GM12878 (cell line): ENCODE measurements around the gene SLU7. TPM values are rescaled to one million over a fixed set of nuclear protein-coding genes. Genes with fewer than 3 reads are reported as not detected.

Experiments used
- ATAC-seq: fragments of 200-7000 bp; cut with Tn5 transposase; 3 replicates; pipeline ENCODE4 v1.9.1; 2020; ENCODE audit warnings: mild to moderate bottlenecking, moderate library complexity
- BruUV-seq: library from RNA; stranded (reverse); fragments of 400-500 nt; replicated peaks from 2 replicates; lab custom pipeline; 2021; lab: Mats Ljungman, UMichigan
- CTCF ChIA-PET: fragments of 300-600 bp; sonication (Branson Sonifier 250); formaldehyde crosslinking; extraction: SDS; loops from one replicate; lab custom pipeline; 2021; ENCODE audit warnings: inconsistent platforms; lab: Yijun Ruan, JAX
- POLR2A ChIA-PET: fragments of 350-600 bp; formaldehyde crosslinking; extraction: SDS; loops from one replicate; lab custom pipeline; 2021; ENCODE audit warnings: inconsistent platforms; lab: Charles Lee
- RAD21 ChIA-PET: fragments of 300-600 bp; sonication (Branson Sonifier 250); formaldehyde crosslinking; loops from one replicate; lab custom pipeline; 2023; ENCODE audit warnings: antibody characterized with exemption; ENCODE audit not compliant: unreplicated experiment; lab: Charles Lee
- SMC1A ChIA-PET: fragments of 300-600 bp; sonication (Branson Sonifier 250); formaldehyde crosslinking; loops from one replicate; lab custom pipeline; 2023; ENCODE audit not compliant: unreplicated experiment, uncharacterized antibody; lab: Charles Lee
- DNase-seq: peaks from one replicate; pipeline ENCODE4 v3.0.0-alpha.2; 2011; ENCODE audit warnings: low read depth, low spot score
- FAIRE-seq: peaks from 3 replicates; lab custom pipeline; 2011; peaks lifted over from hg19 to GRCh38; lab: Jason Lieb, UNC
- H2AFZ ChIP-seq: 2 replicates; pipeline ENCODE4 v1.6.0; 2011; ENCODE audit warnings: low read depth, low read length, control low read depth; ENCODE audit not compliant: control insufficient read depth
- H3K27ac ChIP-seq: 2 replicates; pipeline ENCODE4 v1.5.1; 2011; ENCODE audit warnings: control low read depth; ENCODE audit not compliant: control insufficient read depth, insufficient read depth
- H3K27me3 ChIP-seq, 2 experiments: replicated peaks in 1 of 2; 2 replicates each; pipeline versions ENCODE4 v1.6.0 to v1.6.1; 2011; ENCODE audit warnings: low read length in 1 of 2; ENCODE audit not compliant: control insufficient read depth in 2 of 2, insufficient read depth in 2 of 2
- H3K36me3 ChIP-seq, 2 experiments: 2 replicates each; pipeline ENCODE4 v1.5.1; 2011; ENCODE audit warnings: low read length in 1 of 2; ENCODE audit not compliant: control insufficient read depth in 2 of 2, insufficient read depth in 2 of 2
- H3K4me1 ChIP-seq: 2 replicates; pipeline ENCODE4 v1.6.1; 2011; ENCODE audit warnings: mild to moderate bottlenecking, low read length, moderate library complexity, mixed read lengths; ENCODE audit not compliant: control insufficient read depth, insufficient read depth
- H3K4me2 ChIP-seq: 2 replicates; pipeline ENCODE4 v1.6.0; 2011; ENCODE audit warnings: control low read depth; ENCODE audit not compliant: control insufficient read depth, insufficient read depth
- H3K4me3 ChIP-seq: fragments of 200-600 bp; sonication (generic); 2 replicates; pipeline ENCODE4 v1.5.1; 2016
- H3K79me2 ChIP-seq: 2 replicates; pipeline ENCODE4 v1.6.0; 2011; ENCODE audit warnings: low read length; ENCODE audit not compliant: control insufficient read depth, insufficient read depth
- H3K9ac ChIP-seq: 2 replicates; pipeline ENCODE4 v1.8.0; 2011; ENCODE audit warnings: low read length, control low read depth, mixed read lengths; ENCODE audit not compliant: control insufficient read depth, insufficient read depth
- H3K9me3 ChIP-seq: replicated peaks from 3 replicates; pipeline ENCODE4 v1.5.1; 2011; ENCODE audit warnings: mild to moderate bottlenecking, low read length; ENCODE audit not compliant: control insufficient read depth, insufficient read depth
- H4K20me1 ChIP-seq: 2 replicates; pipeline ENCODE4 v1.6.0; 2011; ENCODE audit not compliant: control insufficient read depth, insufficient read depth
- NBN ChIP-seq: fragments of 450-650 bp; IDR thresholded peaks from 2 replicates; pipeline ENCODE4 v1.6.1; 2016
- RAD21 ChIP-seq: IDR thresholded peaks from 2 replicates; pipeline ENCODE4 v1.6.1; 2011; ENCODE audit warnings: mild to moderate bottlenecking, low read depth, low read length, moderate library complexity; ENCODE audit not compliant: insufficient read depth
- SMAD5 ChIP-seq: IDR thresholded peaks from 2 replicates; pipeline ENCODE4 v1.6.1; 2016; ENCODE audit warnings: antibody characterized with exemption, low read depth
- SMC3 ChIP-seq: IDR thresholded peaks from 2 replicates; pipeline ENCODE4 v1.6.1; 2011; ENCODE audit warnings: low read length, improper control_type of control experiment, borderline replicate concordance
- SRF ChIP-seq, 2 experiments: IDR thresholded peaks; 2 replicates each; pipeline ENCODE4 v1.6.1; 2011; ENCODE audit warnings: low read depth in 2 of 2, low read length in 2 of 2, mild to moderate bottlenecking in 1 of 2, moderate library complexity in 1 of 2
- WGBS: methylation state at CpG from one replicate; pipeline ENCODE4 v1.1.6; 2016; ENCODE audit warnings: low lambda C conversion rate; ENCODE audit not compliant: insufficient replicate concordance, insufficient coverage; ENCODE audit errors: missing lambda C conversion rate; 5-methylcytosine and 5-hydroxymethylcytosine counted together
- in situ Hi-C: fragments of 300-500 bp; cut with MboI; formaldehyde crosslinking; loops from 9 replicates; pipeline ENCODE4 v1.14.3; 2018; ENCODE audit warnings: mixed read lengths
- intact Hi-C: fragments of 100-400 bp; cut with micrococcal nuclease; formaldehyde crosslinking; loops from one replicate; pipeline ENCODE4 v1.14.2; 2022; ENCODE audit not compliant: unreplicated experiment
- polyA plus RNA-seq, 11 experiments: library from polyadenylated mRNA; depleted of rRNA in 4 of 11; unstranded in 6 of 11; stranded (reverse) in 5 of 11; fragments of >200 nt; fragmentation: Nextera tagmentation in 4 of 11; fragmentation: Illumina TruSeq in 1 of 11; extraction: Ambion mirVana in 4 of 11; extraction: Trizol in 1 of 11; gene quantifications; 1 replicate in 1 of 11; 2 replicates in 10 of 11; pipeline versions ENCODE4 v1.2.1 to v1.2.3, GENCODE V29; 2011 to 2016; ENCODE audit warnings: inconsistent platforms in 2 of 11, missing spikeins in 2 of 11, low read depth in 1 of 11
- total RNA-seq, 4 experiments: library from RNA; depleted of rRNA in 3 of 4; stranded (reverse); fragments of >200 nt in 3 of 4; fragmentation: Illumina TruSeq in 1 of 4; extraction: Trizol in 1 of 4; gene quantifications; 2 replicates each; pipeline versions ENCODE4 v1.2.1 to v1.2.3, GENCODE V29; 2013 to 2021
- TF ChIP-seq, protein P1 (sequence below), 3 experiments: IDR thresholded peaks in 2 of 3; conservative IDR thresholded peaks in 1 of 3; 2 replicates each; pipeline ENCODE4 v1.5.1; 2011; ENCODE audit warnings: low read depth in 3 of 3, low read length in 3 of 3, mild to moderate bottlenecking in 3 of 3, control low read depth in 2 of 3, moderate library complexity in 2 of 3, inconsistent platforms in 1 of 3, mixed read lengths in 1 of 3; ENCODE audit not compliant: control insufficient read depth in 2 of 3, insufficient read depth in 1 of 3; ENCODE audit errors: extremely low read depth in 1 of 3

SLU7 gene
- total and polyA plus RNA-seq, 10 of the 15 experiments (the other 5 are each of a cell fraction or from before 2014, with no cell fraction given): 32.7 to 55.2 (median 46.6) TPM

DNA sequence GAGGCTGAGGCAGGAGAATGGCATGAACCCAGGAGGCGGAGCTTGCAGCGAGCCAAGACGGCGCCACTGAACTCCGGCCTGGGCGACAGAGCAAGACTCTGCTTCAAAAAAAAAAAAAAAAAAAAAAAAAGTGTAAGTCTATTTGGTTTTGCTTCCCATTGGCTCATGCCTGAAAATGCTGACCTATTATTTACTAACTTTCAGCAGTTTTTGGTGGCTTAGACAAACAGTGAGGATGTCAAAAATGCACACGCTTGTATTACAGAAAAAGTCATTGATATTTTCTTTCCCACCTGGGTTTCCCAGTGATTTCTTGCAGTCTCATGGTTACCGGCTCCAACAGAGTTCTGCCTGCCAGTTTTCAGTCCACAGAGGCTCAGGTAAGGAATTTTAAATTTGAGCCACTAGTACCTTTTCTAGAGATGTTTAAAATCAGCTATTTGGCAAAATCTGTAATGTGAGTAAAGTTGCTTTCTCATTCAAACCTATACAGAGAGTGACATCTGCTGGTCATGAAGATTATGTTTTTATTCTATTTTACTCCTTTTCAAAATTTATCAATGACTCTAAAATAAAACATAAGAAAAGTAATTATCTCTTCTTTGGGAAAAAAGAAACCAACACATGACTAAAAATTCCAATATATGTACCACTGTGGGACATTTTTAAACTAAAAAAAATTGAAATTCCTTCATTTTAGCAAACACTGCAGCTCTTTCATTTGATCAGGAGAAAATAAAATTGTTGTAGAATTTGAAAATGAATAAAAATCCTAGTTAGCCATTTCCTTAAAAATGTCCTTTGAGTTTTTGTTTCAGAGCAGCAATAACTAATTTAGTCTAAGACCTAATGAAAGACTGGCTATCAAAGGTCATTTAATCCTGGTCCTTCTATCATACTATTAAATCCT is 27.8 kb downstream of the SLU7 start:
- no peak overlapping the region for H3K4me3 ChIP-seq
- ATAC-seq (peak; percentile 69), DNase-seq (no peak), FAIRE-seq (peak; percentile 75)
- H3K27ac ChIP-seq: no peak overlapping the region
- CTCF ChIA-PET: interaction anchor here (0.7 to 10.2 kb wide), 28 partner anchors 9 to 947 kb away, joined by 3 to 101 read pairs (median 4); partner anchors contain the start of genes C1QTNF2 and FAM200C
- POLR2A ChIA-PET: interaction anchor here (1.2 kb wide), 1 partner anchor 28 kb away, joined by 4 read pairs; the partner anchor contains the start of gene SLU7
- no TSS peak for BruUV-seq
- no peaks in the 10 kb centered on the region for H3K4me1 ChIP-seq
- intact Hi-C loops: loop anchor here (1.0 to 5.0 kb wide), 3 partner anchors 192 to 369 kb away; no protein-coding TSS in a partner anchor
- no peak overlapping the region for H3K9ac ChIP-seq
- H3K79me2 ChIP-seq: no peaks in the 10 kb centered on the region
- RAD21 ChIA-PET: interaction anchor here (0.6 to 1.5 kb wide), 10 partner anchors 12 to 370 kb away, joined by 3 to 19 read pairs (median 4); no protein-coding TSS in a partner anchor
- H2AFZ ChIP-seq: no peak overlapping the region
- TF ChIP-seq SMC3: peak; percentile 24; the same call in 1 of the 2 replicates
- TF ChIP-seq NBN: no peak
- no peak for TF ChIP-seq SRF (IDR thresholded peaks at IDR 0.05; ENCODE audit: low read depth in 2 of 2, low read length in 2 of 2)
- TF ChIP-seq SMAD5: no peak
- TF ChIP-seq RAD21: peak; percentile 37; the same call in 1 of the 2 replicates
- TF ChIP-seq, protein P1, sequence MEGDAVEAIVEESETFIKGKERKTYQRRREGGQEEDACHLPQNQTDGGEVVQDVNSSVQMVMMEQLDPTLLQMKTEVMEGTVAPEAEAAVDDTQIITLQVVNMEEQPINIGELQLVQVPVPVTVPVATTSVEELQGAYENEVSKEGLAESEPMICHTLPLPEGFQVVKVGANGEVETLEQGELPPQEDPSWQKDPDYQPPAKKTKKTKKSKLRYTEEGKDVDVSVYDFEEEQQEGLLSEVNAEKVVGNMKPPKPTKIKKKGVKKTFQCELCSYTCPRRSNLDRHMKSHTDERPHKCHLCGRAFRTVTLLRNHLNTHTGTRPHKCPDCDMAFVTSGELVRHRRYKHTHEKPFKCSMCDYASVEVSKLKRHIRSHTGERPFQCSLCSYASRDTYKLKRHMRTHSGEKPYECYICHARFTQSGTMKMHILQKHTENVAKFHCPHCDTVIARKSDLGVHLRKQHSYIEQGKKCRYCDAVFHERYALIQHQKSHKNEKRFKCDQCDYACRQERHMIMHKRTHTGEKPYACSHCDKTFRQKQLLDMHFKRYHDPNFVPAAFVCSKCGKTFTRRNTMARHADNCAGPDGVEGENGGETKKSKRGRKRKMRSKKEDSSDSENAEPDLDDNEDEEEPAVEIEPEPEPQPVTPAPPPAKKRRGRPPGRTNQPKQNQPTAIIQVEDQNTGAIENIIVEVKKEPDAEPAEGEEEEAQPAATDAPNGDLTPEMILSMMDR (IDR thresholded peaks at IDR 0.05 in 2 of 3, conservative IDR thresholded peaks at IDR 0.05 in 1 of 3; ENCODE audit: control insufficient read depth in 2 of 3, extremely low read depth in 1 of 3, insufficient read depth in 1 of 3, low read depth in 3 of 3, low read length in 3 of 3): peak; percentile 22 to 62 (median 30); a peak in 4 of 6 replicates
- WGBS: 64% methylated on average over 7 of the region's 8 CpGs
- H4K20me1 ChIP-seq: no peaks in the 10 kb centered on the region
- H3K36me3 ChIP-seq: no peaks in the 10 kb centered on the region
- no peak overlapping the region for H3K4me2 ChIP-seq
- no peaks in the 10 kb centered on the region for H3K27me3 ChIP-seq
- SMC1A ChIA-PET: interaction anchor here (0.6 to 6.2 kb wide), 12 partner anchors 8 to 396 kb away, joined by 3 to 42 read pairs (median 4); partner anchors contain the start of genes FAM200C, PTTG1 and SLU7
- H3K9me3 ChIP-seq: no peaks in the 10 kb centered on the region; the same call in 1 of the 3 replicates
- in situ Hi-C loops: no loop called here
